GM23338 (cell line): Measurements from ENCODE around the gene ARL13B. TPM values are rescaled to one million over a fixed set of nuclear protein-coding genes. Genes with fewer than 3 reads are reported as not detected.

Experiments
- ATAC-seq: fragments of 200-7000 bp; cut with Tn5 transposase; 3 replicates; pipeline ENCODE4 v1.9.1; 2020
- DNase-seq: peaks from one replicate; pipeline ENCODE4 v3.0.0-alpha.2; 2015; ENCODE audit warnings: low spot score
- H2AFZ ChIP-seq: fragments of 200-600 bp; sonication (generic); 2 replicates; pipeline ENCODE4 v1.8.0; 2016; ENCODE audit warnings: antibody characterized with exemption, mild to moderate bottlenecking, moderate library complexity
- H3F3A ChIP-seq: fragments of 200-600 bp; sonication (generic); replicated peaks from 2 replicates; pipeline ENCODE4 v1.8.0; 2017; ENCODE audit warnings: antibody characterized with exemption, mixed run types, low read depth
- H3K27ac ChIP-seq: fragments of 200-600 bp; sonication (generic); 2 replicates; pipeline ENCODE4 v1.6.1; 2016; ENCODE audit warnings: low read depth
- H3K27me3 ChIP-seq: fragments of 200-600 bp; sonication (generic); 2 replicates; pipeline ENCODE4 v1.8.0; 2016; ENCODE audit warnings: mild to moderate bottlenecking, mixed run types, moderate library complexity; ENCODE audit not compliant: insufficient read depth
- H3K36me3 ChIP-seq: fragments of 200-600 bp; sonication (generic); 2 replicates; pipeline ENCODE4 v1.8.0; 2016; ENCODE audit warnings: mild to moderate bottlenecking; ENCODE audit not compliant: insufficient read depth
- H3K4me1 ChIP-seq: fragments of 200-600 bp; sonication (generic); 2 replicates; pipeline ENCODE4 v1.8.0; 2016; ENCODE audit warnings: mild to moderate bottlenecking, moderate library complexity; ENCODE audit not compliant: insufficient read depth
- H3K4me2 ChIP-seq: fragments of 200-600 bp; sonication (generic); 2 replicates; pipeline ENCODE4 v1.7.1; 2017; ENCODE audit warnings: mixed run types
- H3K4me3 ChIP-seq: fragments of 200-600 bp; sonication (generic); 2 replicates; pipeline ENCODE4 v1.6.1; 2016; ENCODE audit warnings: mixed run types
- H3K79me2 ChIP-seq: fragments of 200-600 bp; sonication (generic); replicated peaks from 2 replicates; pipeline ENCODE4 v1.8.0; 2017; ENCODE audit warnings: mild to moderate bottlenecking; ENCODE audit not compliant: insufficient read depth
- H3K9me2 ChIP-seq: fragments of 200-600 bp; sonication (generic); 2 replicates; pipeline ENCODE4 v1.8.0; 2017; ENCODE audit not compliant: insufficient read depth
- H4K20me1 ChIP-seq: fragments of 200-600 bp; sonication (generic); replicated peaks from 2 replicates; pipeline ENCODE4 v1.8.0; 2017; ENCODE audit warnings: mild to moderate bottlenecking; ENCODE audit not compliant: insufficient read depth
- H3K27ac Mint-ChIP-seq: 2 replicates; pipeline ENCODE4 v1.8.0; 2020; ENCODE audit warnings: inconsistent platforms, mild to moderate bottlenecking, moderate library complexity, mixed read lengths
- H3K27me3 Mint-ChIP-seq: 3 replicates; pipeline ENCODE4 v1.8.0; 2022; ENCODE audit warnings: low read depth, mild to moderate bottlenecking, moderate library complexity, mixed read lengths, inconsistent platforms; ENCODE audit not compliant: insufficient read depth, poor library complexity
- H3K36me3 Mint-ChIP-seq: 3 replicates; pipeline ENCODE4 v1.8.0; 2021; ENCODE audit warnings: low read depth, mild to moderate bottlenecking, inconsistent platforms, moderate library complexity, mixed read lengths
- H3K4me1 Mint-ChIP-seq: 3 replicates; pipeline ENCODE4 v1.8.0; 2020; ENCODE audit warnings: mild to moderate bottlenecking, inconsistent platforms, mixed read lengths
- H3K4me3 Mint-ChIP-seq: 3 replicates; pipeline ENCODE4 v1.8.0; 2021; ENCODE audit warnings: moderate library complexity, mild to moderate bottlenecking, inconsistent platforms, mixed read lengths
- H3K9me3 Mint-ChIP-seq: 3 replicates; pipeline ENCODE4 v1.8.0; 2020; ENCODE audit warnings: moderate library complexity, mild to moderate bottlenecking, inconsistent platforms, mixed read lengths
- EZH2 ChIP-seq: fragments of 200-600 bp; sonication (generic); IDR thresholded peaks from one replicate; pipeline ENCODE4 v1.8.0; 2017; ENCODE audit warnings: antibody characterized with exemption, mild to moderate bottlenecking, low read depth; ENCODE audit not compliant: unreplicated experiment
- EZH2phosphoT487 ChIP-seq: fragments of 200-600 bp; sonication (generic); IDR thresholded peaks from one replicate; pipeline ENCODE4 v1.8.1; 2018; ENCODE audit warnings: antibody characterized with exemption; ENCODE audit not compliant: unreplicated experiment
- JUNB ChIP-seq: IDR thresholded peaks from one replicate; pipeline ENCODE4 v1.6.1; 2016; ENCODE audit warnings: antibody characterized with exemption; ENCODE audit not compliant: unreplicated experiment
- POLR2AphosphoS5 ChIP-seq: IDR thresholded peaks from 2 replicates; pipeline ENCODE4 v1.6.1; 2016; ENCODE audit warnings: antibody characterized with exemption, low read depth
- REST ChIP-seq: IDR thresholded peaks from one replicate; pipeline ENCODE4 v1.6.1; 2018; ENCODE audit warnings: antibody characterized with exemption; ENCODE audit not compliant: unreplicated experiment
- ZNF114 ChIP-seq: fragments of 250-450 bp; sonication (Bioruptor Pico); IDR thresholded peaks from 2 replicates; pipeline ENCODE4 v1.5.0; 2020; ENCODE audit warnings: mild to moderate bottlenecking, moderate library complexity
- ZNF331 ChIP-seq: fragments of 250-450 bp; sonication (Bioruptor Pico); IDR thresholded peaks from 2 replicates; pipeline ENCODE4 v1.5.0; 2020; ENCODE audit warnings: low read depth, mild to moderate bottlenecking, moderate library complexity
- polyA plus RNA-seq: library from polyadenylated mRNA; unstranded; fragments of >200 nt; fragmentation: Nextera tagmentation; extraction: Ambion mirVana; gene quantifications from 2 replicates; pipeline ENCODE4 v1.2.1, GENCODE V29; 2016
- total RNA-seq: library from RNA; depleted of rRNA; stranded (reverse); fragments of >200 nt; shearing (Covaris generic); gene quantifications from 2 replicates; pipeline ENCODE4 v1.2.3, GENCODE V29; 2014
- TF ChIP-seq, protein P1 (sequence below): IDR thresholded peaks from 2 replicates; pipeline ENCODE4 v1.6.1; 2016; ENCODE audit warnings: antibody characterized with exemption
- TF ChIP-seq, protein P2 (sequence below), 2 experiments: fragments of 200-600 bp in 1 of 2; sonication (generic) in 1 of 2; conservative IDR thresholded peaks; 2 replicates each; pipeline versions ENCODE4 v1.5.1 to v1.6.1; 2016 to 2017; ENCODE audit warnings: antibody characterized with exemption in 2 of 2, low read depth in 2 of 2, mild to moderate bottlenecking in 2 of 2, moderate library complexity in 1 of 2
- TF ChIP-seq, protein P3 (sequence below): fragments of 250-450 bp; sonication (Bioruptor Pico); IDR thresholded peaks from 2 replicates; pipeline ENCODE4 v1.5.0; 2020; ENCODE audit warnings: mild to moderate bottlenecking, moderate library complexity

Gene ARL13B
- total and polyA plus RNA-seq, 2 experiments from 2014 or later: 7.9 to 17.1 TPM

- no peak for TF ChIP-seq REST
- TF ChIP-seq JUNB: no peak
- TF ChIP-seq, protein P1, sequence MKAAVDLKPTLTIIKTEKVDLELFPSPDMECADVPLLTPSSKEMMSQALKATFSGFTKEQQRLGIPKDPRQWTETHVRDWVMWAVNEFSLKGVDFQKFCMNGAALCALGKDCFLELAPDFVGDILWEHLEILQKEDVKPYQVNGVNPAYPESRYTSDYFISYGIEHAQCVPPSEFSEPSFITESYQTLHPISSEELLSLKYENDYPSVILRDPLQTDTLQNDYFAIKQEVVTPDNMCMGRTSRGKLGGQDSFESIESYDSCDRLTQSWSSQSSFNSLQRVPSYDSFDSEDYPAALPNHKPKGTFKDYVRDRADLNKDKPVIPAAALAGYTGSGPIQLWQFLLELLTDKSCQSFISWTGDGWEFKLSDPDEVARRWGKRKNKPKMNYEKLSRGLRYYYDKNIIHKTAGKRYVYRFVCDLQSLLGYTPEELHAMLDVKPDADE: no peak
- TF ChIP-seq POLR2AphosphoS5: no peak
- TF ChIP-seq EZH2: no peak
- TF ChIP-seq, protein P2, sequence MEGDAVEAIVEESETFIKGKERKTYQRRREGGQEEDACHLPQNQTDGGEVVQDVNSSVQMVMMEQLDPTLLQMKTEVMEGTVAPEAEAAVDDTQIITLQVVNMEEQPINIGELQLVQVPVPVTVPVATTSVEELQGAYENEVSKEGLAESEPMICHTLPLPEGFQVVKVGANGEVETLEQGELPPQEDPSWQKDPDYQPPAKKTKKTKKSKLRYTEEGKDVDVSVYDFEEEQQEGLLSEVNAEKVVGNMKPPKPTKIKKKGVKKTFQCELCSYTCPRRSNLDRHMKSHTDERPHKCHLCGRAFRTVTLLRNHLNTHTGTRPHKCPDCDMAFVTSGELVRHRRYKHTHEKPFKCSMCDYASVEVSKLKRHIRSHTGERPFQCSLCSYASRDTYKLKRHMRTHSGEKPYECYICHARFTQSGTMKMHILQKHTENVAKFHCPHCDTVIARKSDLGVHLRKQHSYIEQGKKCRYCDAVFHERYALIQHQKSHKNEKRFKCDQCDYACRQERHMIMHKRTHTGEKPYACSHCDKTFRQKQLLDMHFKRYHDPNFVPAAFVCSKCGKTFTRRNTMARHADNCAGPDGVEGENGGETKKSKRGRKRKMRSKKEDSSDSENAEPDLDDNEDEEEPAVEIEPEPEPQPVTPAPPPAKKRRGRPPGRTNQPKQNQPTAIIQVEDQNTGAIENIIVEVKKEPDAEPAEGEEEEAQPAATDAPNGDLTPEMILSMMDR (conservative IDR thresholded peaks at IDR 0.05; ENCODE audit: low read depth in 2 of 2): no peak
- no peak for TF ChIP-seq ZNF114 (CRISPR knock-in tag)
Measured at GRCh38 chr3:93931597-93932229, 48.2 kb upstream of the ARL13B start (continued).

DNA sequence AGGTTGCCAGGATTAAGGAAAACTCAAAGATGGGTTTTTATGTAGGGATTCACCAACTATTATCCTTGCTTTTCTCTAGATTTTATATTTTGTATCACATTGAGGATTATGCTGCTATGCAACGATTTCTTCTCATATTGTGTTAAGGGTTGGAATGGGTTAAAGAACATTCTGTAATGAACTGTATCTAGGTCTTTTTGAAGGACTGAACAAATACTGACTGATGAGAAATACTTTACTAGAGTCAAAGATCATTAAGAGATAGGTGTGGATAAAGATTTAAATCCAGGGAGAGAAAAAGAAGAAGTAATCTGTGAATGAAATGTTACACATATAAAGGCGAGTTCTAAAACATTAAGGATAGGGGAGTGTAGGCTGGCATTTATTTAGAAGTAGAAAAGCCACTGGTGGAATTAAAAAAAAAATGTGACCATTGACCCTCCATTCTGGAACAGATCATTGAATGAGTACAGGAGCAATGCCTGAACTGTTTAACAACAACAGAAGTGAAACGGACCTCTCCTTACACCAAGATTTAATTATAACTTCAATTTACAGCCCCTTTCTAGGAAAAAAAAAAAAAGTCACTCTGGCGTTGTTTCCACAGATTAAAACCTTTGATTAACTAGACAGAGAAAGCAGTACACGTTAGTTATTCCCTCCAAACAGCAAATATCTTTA is 45.4 kb upstream of the ARL13B start:
- no peaks in the 10 kb centered on the region for H3K36me3 ChIP-seq
- Mint-ChIP-seq H3K27me3 (no peaks in the 10 kb centered on the region), H3K4me1 (no peaks in the 10 kb centered on the region), H3K4me3 (no peak overlapping the region), H3K36me3 (peaks cover 25% of the 10 kb centered on the region), H3K9me3 (peaks cover 62% of the 10 kb centered on the region), H3K27ac (no peak overlapping the region)
- no peak overlapping the region for H3K4me2 ChIP-seq
- ATAC-seq: no peak
- no peaks in the 10 kb centered on the region for H3K9me2 ChIP-seq
- no peaks in the 10 kb centered on the region for H3K4me1 ChIP-seq
- DNase-seq: no peak
- no peaks in the 10 kb centered on the region for H3K27me3 ChIP-seq
- no peak overlapping the region for H3K27ac ChIP-seq
- no peaks in the 10 kb centered on the region for H4K20me1 ChIP-seq
- no peak overlapping the region for H3K4me3 ChIP-seq
- no peaks in the 10 kb centered on the region for H3F3A ChIP-seq
- no peak overlapping the region for H2AFZ ChIP-seq
- no peaks in the 10 kb centered on the region for H3K79me2 ChIP-seq
- TF ChIP-seq, protein P3, sequence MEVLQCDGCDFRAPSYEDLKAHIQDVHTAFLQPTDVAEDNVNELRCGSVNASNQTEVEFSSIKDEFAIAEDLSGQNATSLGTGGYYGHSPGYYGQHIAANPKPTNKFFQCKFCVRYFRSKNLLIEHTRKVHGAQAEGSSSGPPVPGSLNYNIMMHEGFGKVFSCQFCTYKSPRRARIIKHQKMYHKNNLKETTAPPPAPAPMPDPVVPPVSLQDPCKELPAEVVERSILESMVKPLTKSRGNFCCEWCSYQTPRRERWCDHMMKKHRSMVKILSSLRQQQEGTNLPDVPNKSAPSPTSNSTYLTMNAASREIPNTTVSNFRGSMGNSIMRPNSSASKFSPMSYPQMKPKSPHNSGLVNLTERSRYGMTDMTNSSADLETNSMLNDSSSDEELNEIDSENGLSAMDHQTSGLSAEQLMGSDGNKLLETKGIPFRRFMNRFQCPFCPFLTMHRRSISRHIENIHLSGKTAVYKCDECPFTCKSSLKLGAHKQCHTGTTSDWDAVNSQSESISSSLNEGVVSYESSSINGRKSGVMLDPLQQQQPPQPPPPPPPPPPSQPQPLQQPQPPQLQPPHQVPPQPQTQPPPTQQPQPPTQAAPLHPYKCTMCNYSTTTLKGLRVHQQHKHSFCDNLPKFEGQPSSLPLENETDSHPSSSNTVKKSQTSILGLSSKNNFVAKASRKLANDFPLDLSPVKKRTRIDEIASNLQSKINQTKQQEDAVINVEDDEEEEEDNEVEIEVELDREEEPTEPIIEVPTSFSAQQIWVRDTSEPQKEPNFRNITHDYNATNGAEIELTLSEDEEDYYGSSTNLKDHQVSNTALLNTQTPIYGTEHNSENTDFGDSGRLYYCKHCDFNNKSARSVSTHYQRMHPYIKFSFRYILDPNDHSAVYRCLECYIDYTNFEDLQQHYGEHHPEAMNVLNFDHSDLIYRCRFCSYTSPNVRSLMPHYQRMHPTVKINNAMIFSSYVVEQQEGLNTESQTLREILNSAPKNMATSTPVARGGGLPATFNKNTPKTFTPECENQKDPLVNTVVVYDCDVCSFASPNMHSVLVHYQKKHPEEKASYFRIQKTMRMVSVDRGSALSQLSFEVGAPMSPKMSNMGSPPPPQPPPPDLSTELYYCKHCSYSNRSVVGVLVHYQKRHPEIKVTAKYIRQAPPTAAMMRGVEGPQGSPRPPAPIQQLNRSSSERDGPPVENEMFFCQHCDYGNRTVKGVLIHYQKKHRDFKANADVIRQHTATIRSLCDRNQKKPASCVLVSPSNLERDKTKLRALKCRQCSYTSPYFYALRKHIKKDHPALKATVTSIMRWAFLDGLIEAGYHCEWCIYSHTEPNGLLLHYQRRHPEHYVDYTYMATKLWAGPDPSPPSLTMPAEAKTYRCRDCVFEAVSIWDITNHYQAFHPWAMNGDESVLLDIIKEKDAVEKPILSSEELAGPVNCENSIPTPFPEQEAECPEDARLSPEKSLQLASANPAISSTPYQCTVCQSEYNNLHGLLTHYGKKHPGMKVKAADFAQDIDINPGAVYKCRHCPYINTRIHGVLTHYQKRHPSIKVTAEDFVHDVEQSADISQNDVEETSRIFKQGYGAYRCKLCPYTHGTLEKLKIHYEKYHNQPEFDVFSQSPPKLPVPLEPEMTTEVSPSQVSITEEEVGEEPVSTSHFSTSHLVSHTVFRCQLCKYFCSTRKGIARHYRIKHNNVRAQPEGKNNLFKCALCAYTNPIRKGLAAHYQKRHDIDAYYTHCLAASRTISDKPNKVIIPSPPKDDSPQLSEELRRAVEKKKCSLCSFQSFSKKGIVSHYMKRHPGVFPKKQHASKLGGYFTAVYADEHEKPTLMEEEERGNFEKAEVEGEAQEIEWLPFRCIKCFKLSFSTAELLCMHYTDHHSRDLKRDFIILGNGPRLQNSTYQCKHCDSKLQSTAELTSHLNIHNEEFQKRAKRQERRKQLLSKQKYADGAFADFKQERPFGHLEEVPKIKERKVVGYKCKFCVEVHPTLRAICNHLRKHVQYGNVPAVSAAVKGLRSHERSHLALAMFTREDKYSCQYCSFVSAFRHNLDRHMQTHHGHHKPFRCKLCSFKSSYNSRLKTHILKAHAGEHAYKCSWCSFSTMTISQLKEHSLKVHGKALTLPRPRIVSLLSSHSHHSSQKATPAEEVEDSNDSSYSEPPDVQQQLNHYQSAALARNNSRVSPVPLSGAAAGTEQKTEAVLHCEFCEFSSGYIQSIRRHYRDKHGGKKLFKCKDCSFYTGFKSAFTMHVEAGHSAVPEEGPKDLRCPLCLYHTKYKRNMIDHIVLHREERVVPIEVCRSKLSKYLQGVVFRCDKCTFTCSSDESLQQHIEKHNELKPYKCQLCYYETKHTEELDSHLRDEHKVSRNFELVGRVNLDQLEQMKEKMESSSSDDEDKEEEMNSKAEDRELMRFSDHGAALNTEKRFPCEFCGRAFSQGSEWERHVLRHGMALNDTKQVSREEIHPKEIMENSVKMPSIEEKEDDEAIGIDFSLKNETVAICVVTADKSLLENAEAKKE (CRISPR knock-in tag): no peak
- TF ChIP-seq JUNB: no peak
- no peak for TF ChIP-seq EZH2phosphoT487
- TF ChIP-seq ZNF331 (CRISPR knock-in tag): no peak
- no peak for TF ChIP-seq EZH2
- no peak for TF ChIP-seq POLR2AphosphoS5
